ENCODE results near the gene ANAPC13. TPM values are rescaled to one million over a fixed set of nuclear protein-coding genes. Genes with fewer than 3 reads are reported as not detected.

ANAPC13 gene
- total RNA-seq, 1 experiment from 2014 or later: 35.7 TPM

GRCh38 chr3:134468519-134468918 lies 17.3 kb downstream of the ANAPC13 start:
- H2AFZ ChIP-seq (ENCODE audit: low read depth, low read length, poor library complexity, severe bottlenecking): no peak overlapping the region
- peaks cover 0 to 13% of the 10 kb centered on the region in 2 experiments; a peak in 3 of 4 replicates for H3K4me1 ChIP-seq (ENCODE audit: control insufficient read depth in 1 of 2, insufficient read depth in 2 of 2, low read length in 2 of 2)
- no peaks in the 10 kb centered on the region for H3K36me3 ChIP-seq (ENCODE audit: control insufficient read depth in 1 of 2, insufficient read depth in 2 of 2, low read length in 2 of 2)
- ChIA-PET CTCF (no interaction called here), POLR2A (no interaction called here), RAD21 (ENCODE audit: low non-redundant PET in 1 of 2, low total read pairs in 2 of 2, uncharacterized antibody in 2 of 2, unreplicated experiment in 2 of 2) (no interaction called here)
- H3K79me2 ChIP-seq (ENCODE audit: insufficient read depth, low read length): no peaks in the 10 kb centered on the region
- no peaks in the 10 kb centered on the region for H4K20me1 ChIP-seq (ENCODE audit: insufficient read depth)
- H3K4me2 ChIP-seq (ENCODE audit: low read length): no peak overlapping the region
- H3K9me3 ChIP-seq (ENCODE audit: control insufficient read depth in 1 of 2, insufficient read depth in 1 of 2, low read depth in 1 of 2, low read length in 2 of 2): no peaks in the 10 kb centered on the region
- BruUV-seq (replicated peaks): no TSS peak
- H3K9ac ChIP-seq (ENCODE audit: low read length): no peak overlapping the region
- intact Hi-C loops (cut with micrococcal nuclease): no loop called here
- no peak overlapping the region for H3K4me3 ChIP-seq (replicated peaks in 1 of 2; ENCODE audit: low read depth in 1 of 2, low read length in 2 of 2)
- H3K27ac ChIP-seq (ENCODE audit: low read depth, low read length): no peak overlapping the region
- no peaks in the 10 kb centered on the region for H3K27me3 ChIP-seq (ENCODE audit: insufficient read depth, low read length)
- ATAC-seq: no peak
- DNase-seq (ENCODE audit: low read depth, low spot score): no peak
- no peaks in the 10 kb centered on the region for H3K9me2 ChIP-seq (ENCODE audit: insufficient read depth)
- TF ChIP-seq FOSL1 (IDR thresholded peaks at IDR 0.05; ENCODE audit: low read depth): no peak

DNA sequence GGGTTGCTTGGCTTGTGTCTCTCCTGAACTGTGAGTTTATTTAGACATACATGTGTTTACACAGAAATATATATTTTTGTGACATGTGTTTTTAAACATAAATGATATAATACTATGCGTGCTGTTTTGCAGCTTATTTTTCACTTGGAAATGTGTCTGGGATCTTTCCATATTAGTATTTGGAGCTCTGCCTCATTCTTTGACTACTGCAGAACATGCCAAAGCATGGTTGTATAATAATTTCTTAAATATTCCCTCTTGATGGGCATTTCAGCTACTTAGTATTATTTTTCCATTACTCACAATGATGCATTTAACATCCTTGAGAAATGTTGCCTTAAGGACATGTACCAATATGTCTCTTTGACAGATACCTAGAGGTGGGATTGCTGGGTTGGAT lies 19.5 kb downstream of the ANAPC13 start:
- Histone ChIP-seq H2AFZ (ENCODE audit: low read depth, low read length, poor library complexity, severe bottlenecking) (no peak overlapping the region), H4K20me1 (ENCODE audit: insufficient read depth) (no peaks in the 10 kb centered on the region), H3K4me1 (ENCODE audit: control insufficient read depth in 1 of 2, insufficient read depth in 2 of 2, low read length in 2 of 2) (peaks cover 0 to under 1% of the 10 kb centered on the region in 2 experiments; a peak in 1 of 4 replicates), H3K9me3 (ENCODE audit: control insufficient read depth in 1 of 2, insufficient read depth in 1 of 2, low read depth in 1 of 2, low read length in 2 of 2) (no peaks in the 10 kb centered on the region), H3K9ac (ENCODE audit: low read length) (no peak overlapping the region), H3K4me2 (ENCODE audit: low read length) (no peak overlapping the region), H3K36me3 (ENCODE audit: control insufficient read depth in 1 of 2, insufficient read depth in 2 of 2, low read length in 2 of 2) (no peaks in the 10 kb centered on the region), H3K27me3 (ENCODE audit: insufficient read depth, low read length) (no peaks in the 10 kb centered on the region), H3K79me2 (ENCODE audit: insufficient read depth, low read length) (no peaks in the 10 kb centered on the region), H3K4me3 (replicated peaks in 1 of 2; ENCODE audit: low read depth in 1 of 2, low read length in 2 of 2) (no peak overlapping the region), H3K9me2 (ENCODE audit: insufficient read depth) (no peaks in the 10 kb centered on the region), H3K27ac (ENCODE audit: low read depth, low read length) (no peak overlapping the region)
- POLR2A ChIA-PET: no interaction called here
- intact Hi-C loops (cut with micrococcal nuclease): no loop called here
- no TSS peak for BruUV-seq (replicated peaks)
- TF ChIP-seq CBX3 (IDR thresholded peaks at IDR 0.05; ENCODE audit: low read depth) (no peak), EZH2 (IDR thresholded peaks at IDR 0.05) (no peak), TCF7L2 (IDR thresholded peaks at IDR 0.05; ENCODE audit: borderline replicate concordance, extremely low read depth, insufficient read depth, insufficient read length) (no peak), POLR2A (IDR thresholded peaks at IDR 0.05; ENCODE audit: borderline replicate concordance, extremely low read depth, insufficient read depth, insufficient read length) (no peak), RAD21 (IDR thresholded peaks at IDR 0.05; ENCODE audit: low read depth) (no peak), FOSL1 (IDR thresholded peaks at IDR 0.05; ENCODE audit: low read depth) (no peak), YY1 (IDR thresholded peaks at IDR 0.05; ENCODE audit: extremely low read depth, insufficient replicate concordance, low read depth, low read length) (no peak)
- RAD21 ChIA-PET (ENCODE audit: low non-redundant PET in 1 of 2, low total read pairs in 2 of 2, uncharacterized antibody in 2 of 2, unreplicated experiment in 2 of 2): no interaction called here
- ATAC-seq (no peak), DNase-seq (ENCODE audit: low read depth, low spot score) (no peak)
- CTCF ChIA-PET: interaction anchor here (1.1 to 1.2 kb wide), 2 partner anchors 8 to 502 kb away, joined by 3 to 4 read pairs; no protein-coding TSS in a partner anchor

All from HCT116 (cell line).